Measurements from ENCODE around the gene FOXS1.

The FOXS1 gene

GRCh38 chr20:31846793-31847138 is 1.4 kb upstream of the FOXS1 start:
- Histone ChIP-seq H3K27me3 (peaks cover 42% of the 10 kb centered on the region), H3K4me3 (ENCODE audit: low read depth in 1 of 2, low read length in 1 of 2) (no peak overlapping the region), H3K36me3 (no peaks in the 10 kb centered on the region), H3K27ac (no peak overlapping the region), H3K4me1 (ENCODE audit: control insufficient read depth in 1 of 2, insufficient read depth in 1 of 2, low read depth in 1 of 2, low read length in 1 of 2) (no peaks in the 10 kb centered on the region), H3K9me3 (no peaks in the 10 kb centered on the region)
- peak; percentile 49 for TF ChIP-seq CTCF (IDR thresholded peaks at IDR 0.05)

- no peaks in the 10 kb centered on the region for H3K4me1 ChIP-seq (ENCODE audit: control insufficient read depth in 1 of 2, insufficient read depth in 1 of 2, low read depth in 1 of 2, low read length in 1 of 2)
- no peak overlapping the region for H3K4me3 ChIP-seq (ENCODE audit: low read depth in 1 of 2, low read length in 1 of 2)
- H3K9me3 ChIP-seq = no peaks in the 10 kb centered on the region
- H3K27me3 ChIP-seq = peaks cover 23% of the 10 kb centered on the region
- TF ChIP-seq CTCF (IDR thresholded peaks at IDR 0.05) = no peak
- H3K27ac ChIP-seq = no peak overlapping the region
- H3K36me3 ChIP-seq = no peaks in the 10 kb centered on the region
These were observed 586 bp downstream of the FOXS1 start for GRCh38 chr20:31844737-31845299.

DNA sequence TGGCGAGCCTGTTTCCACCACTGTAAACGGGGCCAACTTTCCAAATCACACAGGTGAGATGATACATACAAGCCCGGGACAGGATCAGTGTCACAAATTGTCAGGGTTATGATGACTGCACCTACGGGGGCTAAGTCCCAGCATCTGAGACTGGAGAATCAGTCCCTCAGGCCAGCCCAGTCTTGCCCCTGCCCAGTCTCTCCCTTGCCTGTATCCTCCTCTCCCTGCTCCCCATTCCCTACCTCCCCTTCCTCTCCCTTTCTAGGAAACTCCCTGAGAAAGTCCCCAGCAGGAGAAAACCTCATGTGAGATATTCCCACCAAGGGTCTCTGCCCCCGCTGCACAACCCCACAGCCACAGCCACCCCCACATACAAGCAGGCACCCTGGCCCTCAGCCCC is 1.5 kb downstream of the FOXS1 start:
- H3K27ac ChIP-seq = no peak overlapping the region
- no peak overlapping the region for H3K4me3 ChIP-seq (ENCODE audit: low read depth in 1 of 2, low read length in 1 of 2)
- TF ChIP-seq CTCF (IDR thresholded peaks at IDR 0.05) = no peak
- H3K9me3 ChIP-seq = no peaks in the 10 kb centered on the region
- no peaks in the 10 kb centered on the region for H3K36me3 ChIP-seq
- H3K4me1 ChIP-seq (ENCODE audit: control insufficient read depth in 1 of 2, insufficient read depth in 1 of 2, low read depth in 1 of 2, low read length in 1 of 2) = peaks cover 3 to 6% of the 10 kb centered on the region in 2 experiments
- peaks cover 13% of the 10 kb centered on the region for H3K27me3 ChIP-seq

GRCh38 chr20:31843288-31843687 is 2.1 kb downstream of the FOXS1 start:
- TF ChIP-seq CTCF (IDR thresholded peaks at IDR 0.05) = no peak
- Histone ChIP-seq H3K36me3 (no peaks in the 10 kb centered on the region), H3K4me1 (ENCODE audit: control insufficient read depth in 1 of 2, insufficient read depth in 1 of 2, low read depth in 1 of 2, low read length in 1 of 2) (peaks cover 9 to 12% of the 10 kb centered on the region in 2 experiments), H3K4me3 (ENCODE audit: low read depth in 1 of 2, low read length in 1 of 2) (no peak overlapping the region), H3K9me3 (no peaks in the 10 kb centered on the region), H3K27me3 (peaks cover 8% of the 10 kb centered on the region), H3K27ac (no peak overlapping the region)

DNA sequence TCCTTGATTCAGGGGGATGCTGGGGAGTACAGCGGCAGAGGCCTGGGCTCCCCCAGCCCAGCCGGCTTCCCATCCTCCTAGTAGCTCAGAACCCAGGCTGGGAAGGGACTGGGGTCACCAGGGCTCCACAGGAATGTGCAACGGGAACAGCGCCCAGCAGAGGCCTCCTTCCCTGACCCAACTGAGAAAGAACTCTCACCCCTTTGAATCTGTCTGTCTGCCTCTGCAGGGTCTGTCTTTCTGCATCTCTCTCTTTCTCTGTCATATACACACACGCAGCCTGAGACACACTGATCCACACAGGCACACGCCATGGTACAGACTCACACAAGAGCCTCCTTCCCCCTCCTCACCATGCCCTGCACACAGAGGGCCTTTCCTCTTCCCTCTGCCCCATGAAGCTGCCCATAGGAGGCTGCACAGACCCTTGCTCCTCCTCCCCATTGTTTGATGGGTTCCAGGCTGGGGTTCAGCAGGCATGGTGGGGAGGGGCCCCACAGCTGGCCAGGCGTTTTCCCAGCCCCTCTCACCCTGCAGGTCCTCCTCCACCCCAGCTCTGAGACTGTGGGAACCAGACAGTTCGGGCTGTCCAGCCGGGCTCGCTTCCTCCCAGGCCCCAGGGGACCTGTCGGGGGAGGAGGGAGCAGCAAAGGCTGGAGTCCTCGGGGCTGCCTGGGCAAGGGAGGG is 2.8 kb downstream of the FOXS1 start:
- Histone ChIP-seq H3K27me3 (peaks cover 2% of the 10 kb centered on the region), H3K4me1 (ENCODE audit: control insufficient read depth in 1 of 2, insufficient read depth in 1 of 2, low read depth in 1 of 2, low read length in 1 of 2) (peaks cover 9 to 12% of the 10 kb centered on the region in 2 experiments), H3K9me3 (no peaks in the 10 kb centered on the region), H3K36me3 (no peaks in the 10 kb centered on the region), H3K27ac (no peak overlapping the region), H3K4me3 (ENCODE audit: low read depth in 1 of 2, low read length in 1 of 2) (no peak overlapping the region)
- no peak for TF ChIP-seq CTCF (IDR thresholded peaks at IDR 0.05)
